Osteoblast (primary cell): ENCODE data around the gene FCER1G. TPM values are rescaled to one million over a fixed set of nuclear protein-coding genes. Genes with fewer than 3 reads are reported as not detected.

Source experiments
- DNase-seq: peaks from one replicate; pipeline ENCODE4 v3.0.0; 2011; ENCODE audit warnings: low spot score, mixed read lengths; ENCODE audit not compliant: insufficient read length; ENCODE audit errors: missing footprints
- H2AFZ ChIP-seq: 2 replicates; pipeline ENCODE4 v1.6.0; 2011; ENCODE audit warnings: mild to moderate bottlenecking, low read length
- H3K27ac ChIP-seq: 2 replicates; pipeline ENCODE4 v1.5.1; 2011; ENCODE audit warnings: mild to moderate bottlenecking, low read depth, low read length, moderate library complexity
- H3K27me3 ChIP-seq: 2 replicates; pipeline ENCODE4 v1.6.0; 2012; ENCODE audit warnings: mild to moderate bottlenecking, control low read depth, inconsistent platforms, low read length, moderate library complexity; ENCODE audit not compliant: insufficient read depth
- H3K36me3 ChIP-seq: 2 replicates; pipeline ENCODE4 v1.5.1; 2011; ENCODE audit warnings: mild to moderate bottlenecking, low read length, control low read depth, moderate library complexity; ENCODE audit not compliant: insufficient read depth
- H3K4me1 ChIP-seq: 2 replicates; pipeline ENCODE4 v1.5.1; 2011; ENCODE audit warnings: mild to moderate bottlenecking, low read length, control low read depth, moderate library complexity; ENCODE audit not compliant: insufficient read depth
- H3K4me2 ChIP-seq: 2 replicates; pipeline ENCODE4 v1.6.0; 2011; ENCODE audit warnings: mild to moderate bottlenecking, low read length; ENCODE audit not compliant: insufficient read depth
- H3K4me3 ChIP-seq: fragments of 200-600 bp; sonication (generic); 3 replicates; pipeline ENCODE4 v1.5.1; 2012; ENCODE audit warnings: mild to moderate bottlenecking, low read length, inconsistent platforms; ENCODE audit not compliant: insufficient read depth
- H3K79me2 ChIP-seq: 2 replicates; pipeline ENCODE4 v1.6.0; 2012; ENCODE audit warnings: mild to moderate bottlenecking, low read length, control low read depth, inconsistent platforms; ENCODE audit not compliant: insufficient read depth
- H3K9me3 ChIP-seq: 2 replicates; pipeline ENCODE4 v1.5.1; 2011; ENCODE audit warnings: low read depth, low read length, control low read depth
- H4K20me1 ChIP-seq: 2 replicates; pipeline ENCODE4 v1.6.0; 2012; ENCODE audit warnings: mild to moderate bottlenecking, low read length, control low read depth; ENCODE audit not compliant: insufficient read depth
- CTCF ChIP-seq: IDR thresholded peaks from 2 replicates; pipeline ENCODE4 v1.5.1; 2011; ENCODE audit warnings: mild to moderate bottlenecking, low read depth, low read length, moderate library complexity; ENCODE audit errors: extremely low read depth
- total RNA-seq: library from RNA; depleted of rRNA; stranded (reverse); fragments of >200 nt; gene quantifications from 2 replicates; pipeline ENCODE4 v1.2.3, GENCODE V29; 2012

The FCER1G gene
- total RNA-seq, 1 donor: 0.72 TPM

- peaks cover 20% of the 10 kb centered on the region for H3K79me2 ChIP-seq
- DNase-seq: peak; percentile 95
- peak overlapping the region; percentile 92 for H3K27ac ChIP-seq
- H3K27me3 ChIP-seq: no peaks in the 10 kb centered on the region
- no peak for TF ChIP-seq CTCF
- H3K4me1 ChIP-seq: peaks cover 27% of the 10 kb centered on the region
- H3K9me3 ChIP-seq: no peaks in the 10 kb centered on the region
- H3K4me2 ChIP-seq: peak overlapping the region; percentile 20
- H4K20me1 ChIP-seq: peaks cover 3% of the 10 kb centered on the region
- H3K36me3 ChIP-seq: peaks cover 56% of the 10 kb centered on the region
- H2AFZ ChIP-seq: no peak overlapping the region
- H3K4me3 ChIP-seq: no peak overlapping the region
Observed at GRCh38 chr1:161172776-161173376, 42.2 kb upstream of the FCER1G start.

DNA sequence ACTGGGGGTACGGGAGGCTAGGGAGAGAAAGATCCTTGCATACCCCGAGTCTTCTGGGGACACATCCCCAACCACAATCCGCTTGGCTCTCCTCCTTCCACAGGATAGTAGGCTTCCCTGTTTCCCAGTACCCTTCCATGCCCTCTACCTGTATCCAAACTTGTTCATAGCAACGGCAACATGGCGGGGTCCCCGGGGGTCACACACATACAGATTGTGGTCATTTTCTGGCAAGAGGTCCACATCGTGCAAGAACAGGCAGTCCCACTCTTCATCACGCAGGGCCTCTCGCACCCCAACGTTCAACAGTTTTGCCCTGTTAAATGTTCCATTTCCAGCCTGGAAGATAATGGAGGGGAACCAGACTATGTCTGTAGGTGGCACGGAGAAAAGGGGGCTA lies 41.4 kb upstream of the FCER1G start:
- DNase-seq: no peak
- H3K27me3 ChIP-seq: no peaks in the 10 kb centered on the region
- H3K27ac ChIP-seq: peak overlapping the region; percentile 92
- H3K9me3 ChIP-seq: no peaks in the 10 kb centered on the region
- H4K20me1 ChIP-seq: peaks cover 3% of the 10 kb centered on the region
- H3K4me2 ChIP-seq: peak overlapping the region; percentile 20
- H3K79me2 ChIP-seq: peaks cover 20% of the 10 kb centered on the region
- H3K36me3 ChIP-seq: peaks cover 56% of the 10 kb centered on the region
- H2AFZ ChIP-seq: no peak overlapping the region
- TF ChIP-seq CTCF: no peak
- peaks cover 27% of the 10 kb centered on the region for H3K4me1 ChIP-seq
- no peak overlapping the region for H3K4me3 ChIP-seq

DNA sequence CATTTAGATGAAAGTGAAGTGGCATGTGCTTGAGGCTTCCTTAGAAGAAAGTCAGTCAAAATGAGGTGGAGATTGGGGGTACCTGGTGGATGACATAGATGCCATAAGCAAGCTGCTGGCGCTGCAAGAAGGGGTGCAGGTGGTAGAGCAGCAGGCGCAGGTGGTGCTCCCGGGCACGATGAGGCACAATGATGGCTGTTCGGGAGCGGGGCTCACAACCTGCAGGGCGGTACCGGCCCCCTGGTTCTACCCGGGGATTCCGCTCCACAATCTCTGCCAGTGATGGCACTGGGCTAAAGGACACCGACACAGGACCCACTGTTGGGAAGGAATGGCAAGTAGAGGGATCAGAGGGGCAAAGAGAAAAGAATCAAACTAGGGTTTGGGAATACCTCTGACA lies 40.2 kb upstream of the FCER1G start:
- Histone ChIP-seq H3K79me2 (peaks cover 20% of the 10 kb centered on the region), H4K20me1 (peaks cover 3% of the 10 kb centered on the region), H3K27ac (no peak overlapping the region), H3K4me2 (no peak overlapping the region), H2AFZ (no peak overlapping the region), H3K4me3 (no peak overlapping the region), H3K9me3 (no peaks in the 10 kb centered on the region), H3K36me3 (peaks cover 50% of the 10 kb centered on the region), H3K4me1 (peaks cover 27% of the 10 kb centered on the region), H3K27me3 (no peaks in the 10 kb centered on the region)
- no peak for TF ChIP-seq CTCF
- no peak for DNase-seq

- Histone ChIP-seq H3K9me3 (no peaks in the 10 kb centered on the region), H3K79me2 (peaks cover 20% of the 10 kb centered on the region), H3K4me1 (peaks cover 27% of the 10 kb centered on the region), H2AFZ (no peak overlapping the region), H3K27me3 (no peaks in the 10 kb centered on the region), H3K4me3 (peak overlapping the region; percentile 98), H3K27ac (peak overlapping the region; percentile 96), H4K20me1 (peaks cover 3% of the 10 kb centered on the region), H3K36me3 (peaks cover 43% of the 10 kb centered on the region), H3K4me2 (peak overlapping the region; percentile 99)
- TF ChIP-seq CTCF: no peak
- DNase-seq: no peak
Observed at GRCh38 chr1:161175771-161176453, 39.2 kb upstream of the FCER1G start.
